Measurements from ENCODE around the gene C2CD4B.

C2CD4B gene

DNA sequence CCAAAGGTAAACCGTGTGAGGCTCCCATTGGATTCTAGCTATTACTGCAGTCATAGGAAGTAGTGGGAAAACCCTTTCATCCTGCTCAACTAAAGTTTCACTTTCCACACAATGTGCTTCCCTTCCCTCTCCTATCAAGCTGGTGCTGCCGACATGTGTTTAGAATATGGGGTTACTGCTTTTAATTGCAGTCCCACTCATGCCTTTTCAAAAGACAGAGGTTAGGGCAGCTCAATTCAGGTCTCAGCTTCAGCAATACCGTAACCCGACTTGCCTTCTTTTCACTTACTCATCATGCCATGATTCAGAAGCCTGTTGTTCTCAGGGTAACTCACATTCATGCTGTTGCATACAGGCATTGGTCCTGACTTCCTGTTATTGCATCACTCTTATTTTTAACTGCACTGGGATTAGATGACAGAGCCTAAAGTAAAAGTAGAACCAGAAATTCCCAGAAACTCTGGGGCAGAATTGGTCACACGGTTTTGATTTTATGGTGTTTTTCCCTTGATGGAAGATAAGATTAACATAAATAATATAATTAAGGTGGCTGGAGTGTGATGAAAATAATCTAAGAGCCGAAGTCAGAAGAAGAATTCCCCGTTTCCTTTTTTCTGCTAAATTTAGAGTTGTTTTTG, 45.7 kb downstream of the C2CD4B start:
- DNase-seq (ENCODE audit: low read depth in 1 of 2, low spot score in 1 of 2) = peak in 1 of 2 donors; percentile 40

GRCh38 chr15:62118520-62119226, 46.4 kb downstream of the C2CD4B start:
- DNase-seq (ENCODE audit: low read depth in 1 of 2, low spot score in 1 of 2) = no peak

DNA sequence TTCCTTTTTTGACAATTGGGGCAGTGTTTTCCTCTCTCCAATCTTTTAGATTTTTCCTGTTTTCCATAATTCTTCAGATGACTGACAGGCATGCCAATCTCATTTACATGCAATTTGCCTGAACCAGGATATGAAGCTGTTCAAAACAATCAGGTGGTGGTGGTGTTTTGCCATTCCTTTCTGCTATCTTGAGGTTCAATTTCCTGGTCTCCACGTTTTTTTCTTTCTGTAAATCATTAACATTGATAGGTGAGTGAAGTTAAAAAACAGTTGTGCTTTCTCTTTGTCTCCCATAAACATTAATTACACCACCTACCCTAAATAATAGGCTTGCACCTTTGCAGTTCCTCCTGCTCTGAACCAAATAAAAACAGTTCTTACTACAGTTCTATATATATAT, 49.2 kb downstream of the C2CD4B start:
- DNase-seq (ENCODE audit: low read depth in 1 of 2, low spot score in 1 of 2) = no peak

Measured in activated CD4-positive, alpha-beta T cell treated with anti-CD3 and anti-CD28 coated beads, Interleukin-2, amount 50 U/mL, for 24 hours (primary cell).